GM12864 (cell line): ENCODE results near the gene RCAN1.

ENCODE experiments used
- DNase-seq: peaks from one replicate; pipeline ENCODE4 v3.0.0-alpha.2; 2011; ENCODE audit warnings: low read depth
- H3K4me3 ChIP-seq: 2 replicates; pipeline ENCODE4 v1.5.1; 2011; ENCODE audit warnings: mild to moderate bottlenecking, low read depth, low read length, control low read depth
- CTCF ChIP-seq: IDR thresholded peaks from 2 replicates; pipeline ENCODE4 v1.5.1; 2011; ENCODE audit warnings: low read depth, mild to moderate bottlenecking, moderate library complexity, low read length, control low read depth, inconsistent platforms; ENCODE audit errors: missing control alignments

The RCAN1 gene

DNA sequence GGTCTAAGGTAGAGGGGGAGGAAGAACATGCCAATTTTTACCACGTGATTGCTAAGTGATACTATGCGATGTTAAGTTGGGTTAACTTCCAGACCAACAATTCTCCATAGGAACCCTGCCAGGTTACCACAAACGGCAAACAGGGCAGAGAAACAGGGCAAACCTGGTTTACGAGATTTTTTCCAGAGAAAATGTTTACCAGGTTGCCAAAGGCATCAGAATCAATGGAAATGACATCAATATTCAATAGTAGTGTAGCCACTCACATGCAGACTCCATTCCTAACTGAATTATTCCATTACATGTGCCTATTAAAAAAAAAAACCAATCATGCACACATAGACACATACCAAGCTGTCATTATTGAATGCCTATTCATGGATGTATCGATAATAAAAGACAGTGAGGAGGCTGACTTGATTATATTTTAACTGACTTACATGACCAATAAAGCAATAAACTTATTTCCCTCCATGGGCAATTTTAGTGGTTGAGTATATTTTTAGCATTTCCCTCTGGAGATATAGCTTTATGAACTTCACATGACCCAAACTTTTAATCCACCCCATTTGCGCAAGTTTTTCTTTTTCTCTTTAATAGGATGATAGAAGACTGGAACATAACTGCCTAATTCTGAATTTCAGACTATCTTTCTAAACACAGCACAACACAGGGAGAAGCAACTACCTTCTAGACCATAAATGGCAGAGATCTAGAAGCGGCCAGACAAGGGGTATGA, 62.4 kb downstream of the RCAN1 start:
- no peak overlapping the region for H3K4me3 ChIP-seq

GRCh38 chr21:34550182-34550799, 64.6 kb downstream of the RCAN1 start:
- H3K4me3 ChIP-seq, result no peak overlapping the region
- TF ChIP-seq CTCF, result no peak
- no peak for DNase-seq

More for the DNA sequence above, 62.4 kb downstream of the RCAN1 start:
- TF ChIP-seq CTCF, result no peak
- DNase-seq, result no peak

- DNase-seq, result no peak
- no peak overlapping the region for H3K4me3 ChIP-seq
- TF ChIP-seq CTCF, result no peak
Measured at GRCh38 chr21:34548781-34549376, 66.0 kb downstream of the RCAN1 start.

DNA sequence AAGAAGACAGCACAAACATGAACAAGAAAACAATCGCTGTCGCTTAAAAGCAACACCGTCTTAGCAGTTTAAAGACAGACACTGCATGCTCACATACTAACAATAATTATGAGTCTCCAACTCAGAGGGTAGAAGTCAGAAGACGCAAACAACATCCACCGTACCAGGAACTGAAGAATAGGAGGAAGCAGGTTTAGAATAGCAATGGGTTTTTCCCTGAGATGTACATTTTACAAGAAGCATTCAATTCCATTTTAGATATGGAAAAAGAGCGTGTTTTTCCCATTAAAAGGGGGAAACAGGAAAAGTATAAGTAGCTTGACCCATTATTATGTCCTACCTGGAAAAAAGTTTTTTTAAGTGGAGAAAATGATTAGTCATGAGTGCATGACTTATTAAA, 68.4 kb downstream of the RCAN1 start:
- H3K4me3 ChIP-seq, result no peak overlapping the region
- no peak for DNase-seq
- no peak for TF ChIP-seq CTCF

GRCh38 chr21:34545079-34545884, 69.6 kb downstream of the RCAN1 start:
- peak; percentile 88 for DNase-seq
- TF ChIP-seq CTCF, result no peak
- H3K4me3 ChIP-seq, result peak overlapping the region; percentile 42

DNA sequence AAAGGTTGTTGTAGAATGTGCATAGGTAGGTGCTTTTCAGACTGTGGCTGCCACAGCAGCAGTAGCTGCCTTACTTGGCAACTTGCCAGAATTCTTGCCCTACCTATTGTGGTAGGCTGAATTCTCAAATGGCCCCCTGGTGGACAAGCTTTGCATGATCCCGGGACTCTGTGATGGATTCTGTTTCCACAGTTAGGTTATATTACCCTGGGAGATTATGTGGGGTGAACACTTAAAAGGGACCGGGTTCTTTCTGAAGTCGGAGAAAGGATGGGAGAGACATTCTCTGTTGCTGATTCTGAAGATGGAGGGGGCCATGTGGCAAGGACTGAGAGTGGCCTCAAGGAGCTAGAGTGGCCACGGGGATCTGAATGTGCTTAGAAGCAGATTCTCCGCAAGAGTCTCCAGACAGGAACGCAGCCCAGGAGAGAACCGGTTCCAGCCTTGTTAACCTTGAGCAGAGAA, 70.8 kb downstream of the RCAN1 start:
- TF ChIP-seq CTCF, result peak; percentile 61
- DNase-seq, result peak; percentile 69
- H3K4me3 ChIP-seq, result no peak overlapping the region
